C4-2B (cell line): ENCODE data around the gene AAMP.

Source experiments
- ZFX ChIP-seq: fragments of 450-650 bp; IDR thresholded peaks from 2 replicates; pipeline ENCODE4 v1.6.1; 2017
- TF ChIP-seq, protein P1 (sequence below): fragments of 450-650 bp; conservative IDR thresholded peaks from 2 replicates; pipeline ENCODE4 v1.5.1; 2017; ENCODE audit warnings: mild to moderate bottlenecking

DNA sequence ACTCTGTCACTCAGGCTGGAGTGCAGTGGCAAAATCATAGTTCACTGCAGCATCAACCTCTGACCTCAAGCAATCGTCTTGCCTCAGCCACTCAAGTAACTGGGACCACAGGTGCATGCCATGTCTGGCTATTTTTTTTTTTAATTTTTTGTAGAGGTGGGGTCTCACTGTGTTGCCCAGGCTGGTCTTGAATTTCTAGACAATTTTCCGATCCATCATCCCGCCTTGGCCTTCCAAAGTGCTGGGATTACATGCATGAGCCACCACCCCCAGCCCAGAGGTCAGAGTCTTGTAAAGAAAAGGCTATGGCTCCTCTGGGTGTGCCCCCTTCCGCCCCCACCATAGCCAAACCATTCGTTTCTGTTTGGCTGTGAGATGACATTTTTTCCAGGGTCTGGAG, 35.4 kb upstream of the AAMP start:
- TF ChIP-seq, protein P1, sequence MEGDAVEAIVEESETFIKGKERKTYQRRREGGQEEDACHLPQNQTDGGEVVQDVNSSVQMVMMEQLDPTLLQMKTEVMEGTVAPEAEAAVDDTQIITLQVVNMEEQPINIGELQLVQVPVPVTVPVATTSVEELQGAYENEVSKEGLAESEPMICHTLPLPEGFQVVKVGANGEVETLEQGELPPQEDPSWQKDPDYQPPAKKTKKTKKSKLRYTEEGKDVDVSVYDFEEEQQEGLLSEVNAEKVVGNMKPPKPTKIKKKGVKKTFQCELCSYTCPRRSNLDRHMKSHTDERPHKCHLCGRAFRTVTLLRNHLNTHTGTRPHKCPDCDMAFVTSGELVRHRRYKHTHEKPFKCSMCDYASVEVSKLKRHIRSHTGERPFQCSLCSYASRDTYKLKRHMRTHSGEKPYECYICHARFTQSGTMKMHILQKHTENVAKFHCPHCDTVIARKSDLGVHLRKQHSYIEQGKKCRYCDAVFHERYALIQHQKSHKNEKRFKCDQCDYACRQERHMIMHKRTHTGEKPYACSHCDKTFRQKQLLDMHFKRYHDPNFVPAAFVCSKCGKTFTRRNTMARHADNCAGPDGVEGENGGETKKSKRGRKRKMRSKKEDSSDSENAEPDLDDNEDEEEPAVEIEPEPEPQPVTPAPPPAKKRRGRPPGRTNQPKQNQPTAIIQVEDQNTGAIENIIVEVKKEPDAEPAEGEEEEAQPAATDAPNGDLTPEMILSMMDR: no peak
- TF ChIP-seq ZFX: no peak
